HCT116 (cell line): ENCODE results near the gene C11orf91.

ENCODE experiments used
- CEBPB ChIP-seq: IDR thresholded peaks from 2 replicates; pipeline ENCODE4 v1.6.1; 2012; ENCODE audit warnings: low read depth
- CTCF ChIP-seq, 3 experiments: fragments of 200-600 bp in 1 of 3; sonication (generic) in 1 of 3; IDR thresholded peaks in 2 of 3; conservative IDR thresholded peaks in 1 of 3; 2 replicates each; pipeline ENCODE4 v1.5.1; 2012 to 2017; ENCODE audit warnings: low read depth in 2 of 3, low read length in 2 of 3, antibody characterized with exemption in 1 of 3, borderline replicate concordance in 1 of 3, control low read depth in 1 of 3, mild to moderate bottlenecking in 1 of 3, mixed read lengths in 1 of 3, mixed run types in 1 of 3, moderate library complexity in 1 of 3; ENCODE audit not compliant: insufficient read depth in 1 of 3
- EZH2phosphoT487 ChIP-seq: fragments of 200-600 bp; IDR thresholded peaks from 2 replicates; pipeline ENCODE4 v1.6.1; 2018; ENCODE audit warnings: antibody characterized with exemption, borderline replicate concordance
- JUND ChIP-seq: IDR thresholded peaks from 2 replicates; pipeline ENCODE4 v1.6.1; 2012
- MAX ChIP-seq: IDR thresholded peaks from 2 replicates; pipeline ENCODE4 v1.6.1; 2012
- POLR2A ChIP-seq: IDR thresholded peaks from 2 replicates; pipeline ENCODE4 v1.7.0; 2011; ENCODE audit warnings: borderline replicate concordance; ENCODE audit not compliant: insufficient read depth, insufficient read length; ENCODE audit errors: extremely low read depth
- POLR2AphosphoS5 ChIP-seq: IDR thresholded peaks from 2 replicates; pipeline ENCODE4 v1.6.1; 2011; ENCODE audit warnings: mild to moderate bottlenecking, low read depth, low read length, moderate library complexity
- RAD21 ChIP-seq: IDR thresholded peaks from 2 replicates; pipeline ENCODE4 v1.6.1; 2012; ENCODE audit warnings: low read depth, mild to moderate bottlenecking

GRCh38 chr11:33735271-33736147 lies 34.9 kb upstream of the C11orf91 start:
- TF ChIP-seq RAD21 (no peak), CTCF (IDR thresholded peaks at IDR 0.05 in 2 of 3, conservative IDR thresholded peaks at IDR 0.05 in 1 of 3; ENCODE audit: borderline replicate concordance in 1 of 3, insufficient read depth in 1 of 3, low read depth in 2 of 3, low read length in 2 of 3) (no peak), POLR2AphosphoS5 (no peak), POLR2A (no peak), EZH2phosphoT487 (no peak), MAX (no peak; the same call in 1 of the 2 replicates), CEBPB (no peak), JUND (no peak)
